Ishikawa (cell line): Measurements from ENCODE around the gene SLC37A3.

ENCODE experiments used
- CEBPB ChIP-seq: IDR thresholded peaks from 2 replicates; pipeline ENCODE4 v1.6.1; 2012
- CREB1 ChIP-seq: IDR thresholded peaks from 2 replicates; pipeline ENCODE4 v1.6.1; 2012; ENCODE audit warnings: low read depth
- EP300 ChIP-seq: IDR thresholded peaks from 2 replicates; pipeline ENCODE4 v1.6.1; 2012; ENCODE audit warnings: borderline replicate concordance
- FOXM1 ChIP-seq: IDR thresholded peaks from 2 replicates; pipeline ENCODE4 v1.6.1; 2012; ENCODE audit warnings: low read depth, borderline replicate concordance
- MAX ChIP-seq: IDR thresholded peaks from 2 replicates; pipeline ENCODE4 v1.6.1; 2012
- NFIC ChIP-seq: IDR thresholded peaks from 2 replicates; pipeline ENCODE4 v1.6.1; 2012
- RAD21 ChIP-seq: IDR thresholded peaks from 2 replicates; pipeline ENCODE4 v1.6.1; 2012; ENCODE audit warnings: low read depth
- TAF1 ChIP-seq: IDR thresholded peaks from 2 replicates; pipeline ENCODE4 v1.6.1; 2012; ENCODE audit warnings: low read depth, mild to moderate bottlenecking
- TEAD4 ChIP-seq: IDR thresholded peaks from 2 replicates; pipeline ENCODE4 v1.6.1; 2012
- USF1 ChIP-seq: IDR thresholded peaks from 2 replicates; pipeline ENCODE4 v1.6.1; 2012
- YY1 ChIP-seq: IDR thresholded peaks from 2 replicates; pipeline ENCODE4 v1.6.1; 2012; ENCODE audit warnings: low read depth
- ZBTB7A ChIP-seq: IDR thresholded peaks from 2 replicates; pipeline ENCODE4 v1.6.1; 2012; ENCODE audit warnings: low read depth
- TF ChIP-seq, protein P1 (sequence below): IDR thresholded peaks from 2 replicates; pipeline ENCODE4 v1.6.1; 2012; ENCODE audit warnings: low read depth, mild to moderate bottlenecking

- TF ChIP-seq EP300 (no peak), FOXM1 (no peak), YY1 (no peak), TAF1 (no peak), NFIC (no peak), CREB1 (no peak), MAX (no peak), USF1 (no peak), CEBPB (no peak), RAD21 (no peak), ZBTB7A (no peak), TEAD4 (no peak)
- TF ChIP-seq, protein P1, sequence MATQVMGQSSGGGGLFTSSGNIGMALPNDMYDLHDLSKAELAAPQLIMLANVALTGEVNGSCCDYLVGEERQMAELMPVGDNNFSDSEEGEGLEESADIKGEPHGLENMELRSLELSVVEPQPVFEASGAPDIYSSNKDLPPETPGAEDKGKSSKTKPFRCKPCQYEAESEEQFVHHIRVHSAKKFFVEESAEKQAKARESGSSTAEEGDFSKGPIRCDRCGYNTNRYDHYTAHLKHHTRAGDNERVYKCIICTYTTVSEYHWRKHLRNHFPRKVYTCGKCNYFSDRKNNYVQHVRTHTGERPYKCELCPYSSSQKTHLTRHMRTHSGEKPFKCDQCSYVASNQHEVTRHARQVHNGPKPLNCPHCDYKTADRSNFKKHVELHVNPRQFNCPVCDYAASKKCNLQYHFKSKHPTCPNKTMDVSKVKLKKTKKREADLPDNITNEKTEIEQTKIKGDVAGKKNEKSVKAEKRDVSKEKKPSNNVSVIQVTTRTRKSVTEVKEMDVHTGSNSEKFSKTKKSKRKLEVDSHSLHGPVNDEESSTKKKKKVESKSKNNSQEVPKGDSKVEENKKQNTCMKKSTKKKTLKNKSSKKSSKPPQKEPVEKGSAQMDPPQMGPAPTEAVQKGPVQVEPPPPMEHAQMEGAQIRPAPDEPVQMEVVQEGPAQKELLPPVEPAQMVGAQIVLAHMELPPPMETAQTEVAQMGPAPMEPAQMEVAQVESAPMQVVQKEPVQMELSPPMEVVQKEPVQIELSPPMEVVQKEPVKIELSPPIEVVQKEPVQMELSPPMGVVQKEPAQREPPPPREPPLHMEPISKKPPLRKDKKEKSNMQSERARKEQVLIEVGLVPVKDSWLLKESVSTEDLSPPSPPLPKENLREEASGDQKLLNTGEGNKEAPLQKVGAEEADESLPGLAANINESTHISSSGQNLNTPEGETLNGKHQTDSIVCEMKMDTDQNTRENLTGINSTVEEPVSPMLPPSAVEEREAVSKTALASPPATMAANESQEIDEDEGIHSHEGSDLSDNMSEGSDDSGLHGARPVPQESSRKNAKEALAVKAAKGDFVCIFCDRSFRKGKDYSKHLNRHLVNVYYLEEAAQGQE = no peak
Measured at GRCh38 chr7:140389445-140389844, 8.9 kb downstream of the SLC37A3 start.
